Stimulated activated naive CD8-positive, alpha-beta T cell treated with anti-CD3 and anti-CD28 coated beads, Interleukin-15, Interleukin-2, amounts not matched to agents 100 ng/mL and 50 ng/mL, for 24 hours (primary cell): ENCODE data around the gene TK2.
"Not testable (repeated sequence)": the region's sequence is repeated elsewhere in the genome, so short reads cannot be mapped to it uniquely, and the experiment has no call there.

Source experiments
- H3K27ac Mint-ChIP-seq: one replicate; pipeline ENCODE4 v1.8.0; 2021; ENCODE audit warnings: mild to moderate bottlenecking, mixed read lengths
- H3K27me3 Mint-ChIP-seq: one replicate; pipeline ENCODE4 v1.8.0; 2021; ENCODE audit warnings: mixed read lengths
- H3K36me3 Mint-ChIP-seq: one replicate; pipeline ENCODE4 v1.8.0; 2021; ENCODE audit warnings: low read depth, mixed read lengths
- H3K4me1 Mint-ChIP-seq: one replicate; pipeline ENCODE4 v1.8.0; 2021; ENCODE audit warnings: low read depth, mixed read lengths
- H3K4me3 Mint-ChIP-seq: one replicate; pipeline ENCODE4 v1.8.0; 2021; ENCODE audit warnings: mild to moderate bottlenecking, mixed read lengths
- H3K9me3 Mint-ChIP-seq: one replicate; pipeline ENCODE4 v1.8.0; 2021; ENCODE audit warnings: mixed read lengths

Gene TK2

GRCh38 chr16:66580605-66581209 lies 30.8 kb upstream of the TK2 start:
- Mint-ChIP-seq H3K4me1 (peaks cover 7% of the 10 kb centered on the region), H3K36me3 (no peaks in the 10 kb centered on the region), H3K4me3 (no peak overlapping the region), H3K27ac (no peak overlapping the region), H3K27me3 (peaks cover 37% of the 10 kb centered on the region), H3K9me3 (no peaks in the 10 kb centered on the region)

GRCh38 chr16:66578651-66579531 lies 29.0 kb upstream of the TK2 start, which contains the start of gene CMTM2:
CMTM2 (plus strand) TSS chr16:66579463; CDS start chr16:66579608, 145 bp downstream.
- H3K27ac Mint-ChIP-seq: no peak within 1 kb of the TSS
- H3K27me3 Mint-ChIP-seq: peaks cover 37% of the 10 kb centered on the region
- no peaks in the 10 kb centered on the region for H3K9me3 Mint-ChIP-seq
- peak within 1 kb of the TSS; percentile 48 for H3K4me3 Mint-ChIP-seq
- H3K36me3 Mint-ChIP-seq: no peaks in the 10 kb centered on the region
- peaks cover 6% of the 10 kb centered on the region for H3K4me1 Mint-ChIP-seq

GRCh38 chr16:66576296-66576695 lies 26.4 kb upstream of the TK2 start:
- H3K27ac Mint-ChIP-seq: no peak overlapping the region
- H3K36me3 Mint-ChIP-seq: no peaks in the 10 kb centered on the region
- peaks cover 6% of the 10 kb centered on the region for H3K4me1 Mint-ChIP-seq
- no peak overlapping the region for H3K4me3 Mint-ChIP-seq
- peaks cover 37% of the 10 kb centered on the region for H3K27me3 Mint-ChIP-seq
- no peaks in the 10 kb centered on the region for H3K9me3 Mint-ChIP-seq

DNA sequence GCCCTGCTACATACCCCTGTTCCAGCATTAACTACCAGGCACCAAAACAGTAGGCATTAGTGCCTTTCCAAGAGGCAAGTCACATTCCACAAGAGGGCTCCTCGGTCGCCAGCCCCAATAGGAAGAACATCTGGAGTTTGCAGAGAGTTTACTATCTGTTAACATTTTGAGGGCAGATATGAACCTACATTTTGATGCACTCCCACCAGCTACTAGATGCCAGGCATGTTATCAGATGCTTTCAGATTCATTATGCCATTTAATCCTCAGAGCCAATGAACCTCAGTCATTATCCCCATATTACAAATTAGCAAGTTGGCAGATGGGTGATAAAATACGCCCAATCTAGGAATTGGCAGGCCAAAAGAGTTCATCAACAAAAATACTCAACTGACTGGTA lies 25.1 kb upstream of the TK2 start:
- Mint-ChIP-seq H3K36me3 (no peaks in the 10 kb centered on the region), H3K27me3 (peaks cover 27% of the 10 kb centered on the region), H3K27ac (no peak overlapping the region), H3K9me3 (no peaks in the 10 kb centered on the region), H3K4me1 (peaks cover 6% of the 10 kb centered on the region), H3K4me3 (no peak overlapping the region)

DNA sequence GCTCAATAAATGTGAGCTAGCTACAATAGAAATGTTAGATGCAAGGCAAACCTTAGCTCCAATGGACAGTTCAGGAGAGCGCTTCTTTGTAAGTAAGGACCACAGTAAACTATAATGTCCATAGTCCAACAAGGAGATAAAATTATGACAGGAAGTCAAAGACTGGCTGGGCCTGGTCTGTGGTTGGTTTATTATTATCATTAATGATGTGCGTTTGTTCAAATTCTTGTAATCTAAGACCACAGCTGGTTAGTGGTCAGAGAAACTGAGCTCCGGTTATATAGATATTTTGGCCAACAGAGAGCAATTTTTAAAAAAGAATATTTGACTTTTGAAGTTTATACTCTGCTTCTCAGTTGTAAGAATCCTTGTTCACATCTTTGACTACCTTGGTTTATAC lies 24.6 kb upstream of the TK2 start:
- Mint-ChIP-seq H3K9me3 (no peaks in the 10 kb centered on the region), H3K4me3 (no peak overlapping the region), H3K27me3 (peaks cover 22% of the 10 kb centered on the region), H3K27ac (no peak overlapping the region), H3K4me1 (peaks cover 6% of the 10 kb centered on the region), H3K36me3 (no peaks in the 10 kb centered on the region)

- Mint-ChIP-seq H3K27me3 (peaks cover 20% of the 10 kb centered on the region), H3K9me3 (no peaks in the 10 kb centered on the region), H3K4me3 (no peak overlapping the region), H3K4me1 (peaks cover 6% of the 10 kb centered on the region), H3K27ac (no peak overlapping the region), H3K36me3 (no peaks in the 10 kb centered on the region)
Measured at GRCh38 chr16:66574081-66574480, 24.2 kb upstream of the TK2 start.

DNA sequence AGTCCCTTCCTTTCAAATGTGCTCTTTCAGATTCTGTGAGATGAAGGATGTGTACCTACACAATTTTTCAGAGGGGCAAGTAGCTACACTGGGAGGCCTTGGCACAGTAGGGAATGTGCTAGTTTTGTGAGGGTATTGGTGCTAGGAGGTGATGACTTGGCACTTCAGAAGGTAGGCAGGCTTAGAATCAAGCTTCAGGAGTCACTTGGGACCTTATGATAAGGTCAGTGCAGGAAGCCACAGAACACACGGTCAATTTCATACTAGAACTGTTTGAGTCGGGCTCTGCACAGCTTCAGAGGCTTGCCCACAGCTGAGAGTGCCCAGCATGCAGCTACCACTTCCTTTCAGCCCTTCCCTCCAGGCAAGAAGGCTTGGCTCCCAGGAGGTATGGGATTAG lies 22.4 kb upstream of the TK2 start:
- peaks cover 7% of the 10 kb centered on the region for H3K4me1 Mint-ChIP-seq
- no peaks in the 10 kb centered on the region for H3K9me3 Mint-ChIP-seq
- H3K4me3 Mint-ChIP-seq: no peak overlapping the region
- H3K27me3 Mint-ChIP-seq: peaks cover 5% of the 10 kb centered on the region
- H3K27ac Mint-ChIP-seq: no peak overlapping the region
- H3K36me3 Mint-ChIP-seq: peaks cover 7% of the 10 kb centered on the region

DNA sequence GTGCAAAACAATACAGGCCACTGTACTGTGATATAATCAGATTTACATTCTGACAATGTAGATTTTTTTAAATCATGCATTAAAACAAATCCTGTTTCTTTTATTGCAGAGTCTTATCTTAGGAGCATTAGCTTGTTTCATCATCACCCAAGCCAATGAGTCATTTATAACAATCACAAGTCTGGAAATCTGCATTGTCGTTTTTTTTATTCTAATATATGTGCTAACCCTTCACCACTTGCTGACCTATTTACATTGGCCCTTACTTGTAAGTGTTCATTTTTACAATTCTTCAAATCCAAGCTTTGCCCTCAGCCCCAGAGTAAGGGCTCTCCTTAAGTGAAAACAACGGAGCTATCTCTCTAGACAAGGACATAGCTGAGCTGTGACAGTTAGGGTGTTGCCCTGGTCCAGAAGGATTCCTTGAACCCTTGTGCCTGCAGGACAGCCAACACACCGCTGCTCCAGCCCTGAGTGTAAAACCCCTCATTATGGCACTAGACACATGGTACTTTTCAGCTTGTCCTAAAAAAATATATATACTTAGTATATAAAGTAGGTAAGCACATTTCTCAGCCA lies 20.0 kb upstream of the TK2 start:
- Mint-ChIP-seq H3K9me3 (no peaks in the 10 kb centered on the region), H3K27ac (no peak overlapping the region), H3K36me3 (peaks cover 29% of the 10 kb centered on the region), H3K4me3 (no peak overlapping the region), H3K4me1 (peaks cover 15% of the 10 kb centered on the region), H3K27me3 (no peaks in the 10 kb centered on the region)

DNA sequence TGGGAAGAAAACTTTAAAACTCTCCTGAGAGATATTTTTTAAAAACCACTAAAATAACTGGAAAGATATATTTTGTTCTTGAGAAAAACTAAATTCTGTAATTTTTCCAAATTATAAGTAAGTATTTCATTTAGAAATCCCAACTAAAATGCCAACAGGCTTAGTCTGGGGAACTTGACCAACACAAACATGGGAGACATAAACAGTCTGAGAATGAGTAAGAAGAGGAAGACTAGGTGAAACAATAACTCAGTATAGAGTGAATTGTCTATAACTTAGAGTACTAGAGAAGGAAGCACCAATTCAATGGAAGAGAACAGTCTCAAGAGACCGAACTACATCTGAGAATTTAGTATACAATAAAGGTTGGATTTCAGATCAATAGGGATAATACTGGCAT lies 19.2 kb upstream of the TK2 start:
- no peak overlapping the region for H3K27ac Mint-ChIP-seq
- H3K36me3 Mint-ChIP-seq: peaks cover 31% of the 10 kb centered on the region
- H3K9me3 Mint-ChIP-seq: no peaks in the 10 kb centered on the region
- peaks cover 20% of the 10 kb centered on the region for H3K4me1 Mint-ChIP-seq
- H3K27me3 Mint-ChIP-seq: no peaks in the 10 kb centered on the region
- H3K4me3 Mint-ChIP-seq: no peak overlapping the region

DNA sequence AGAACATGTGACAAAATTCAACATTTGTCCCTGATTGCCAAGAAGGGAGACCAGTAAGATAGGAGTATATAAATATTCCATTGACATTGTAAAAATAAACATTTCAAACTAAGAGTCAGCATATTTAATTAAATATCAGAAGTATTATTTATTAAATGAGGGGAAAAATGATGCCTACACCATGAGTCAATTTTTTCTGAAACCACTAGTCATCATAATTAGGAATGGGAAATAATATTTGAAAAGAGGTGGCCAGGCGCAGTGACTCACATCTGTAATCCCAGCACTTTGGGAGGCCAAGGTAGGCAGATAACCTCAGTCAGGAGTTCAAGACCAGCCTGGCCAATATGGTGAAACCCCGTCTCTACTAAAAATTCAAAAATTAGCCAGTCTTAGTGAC lies 18.4 kb upstream of the TK2 start:
- H3K4me3 Mint-ChIP-seq: no peak overlapping the region
- no peaks in the 10 kb centered on the region for H3K27me3 Mint-ChIP-seq
- H3K36me3 Mint-ChIP-seq: peaks cover 39% of the 10 kb centered on the region
- no peak overlapping the region for H3K27ac Mint-ChIP-seq
- no peaks in the 10 kb centered on the region for H3K9me3 Mint-ChIP-seq
- peaks cover 28% of the 10 kb centered on the region for H3K4me1 Mint-ChIP-seq

GRCh38 chr16:66567270-66567669 lies 17.3 kb upstream of the TK2 start:
- H3K9me3 Mint-ChIP-seq, H3K4me3 Mint-ChIP-seq, H3K27me3 Mint-ChIP-seq, H3K27ac Mint-ChIP-seq: not testable (repeated sequence)
- Mint-ChIP-seq H3K36me3 (peaks cover 46% of the 10 kb centered on the region), H3K4me1 (peaks cover 39% of the 10 kb centered on the region)

DNA sequence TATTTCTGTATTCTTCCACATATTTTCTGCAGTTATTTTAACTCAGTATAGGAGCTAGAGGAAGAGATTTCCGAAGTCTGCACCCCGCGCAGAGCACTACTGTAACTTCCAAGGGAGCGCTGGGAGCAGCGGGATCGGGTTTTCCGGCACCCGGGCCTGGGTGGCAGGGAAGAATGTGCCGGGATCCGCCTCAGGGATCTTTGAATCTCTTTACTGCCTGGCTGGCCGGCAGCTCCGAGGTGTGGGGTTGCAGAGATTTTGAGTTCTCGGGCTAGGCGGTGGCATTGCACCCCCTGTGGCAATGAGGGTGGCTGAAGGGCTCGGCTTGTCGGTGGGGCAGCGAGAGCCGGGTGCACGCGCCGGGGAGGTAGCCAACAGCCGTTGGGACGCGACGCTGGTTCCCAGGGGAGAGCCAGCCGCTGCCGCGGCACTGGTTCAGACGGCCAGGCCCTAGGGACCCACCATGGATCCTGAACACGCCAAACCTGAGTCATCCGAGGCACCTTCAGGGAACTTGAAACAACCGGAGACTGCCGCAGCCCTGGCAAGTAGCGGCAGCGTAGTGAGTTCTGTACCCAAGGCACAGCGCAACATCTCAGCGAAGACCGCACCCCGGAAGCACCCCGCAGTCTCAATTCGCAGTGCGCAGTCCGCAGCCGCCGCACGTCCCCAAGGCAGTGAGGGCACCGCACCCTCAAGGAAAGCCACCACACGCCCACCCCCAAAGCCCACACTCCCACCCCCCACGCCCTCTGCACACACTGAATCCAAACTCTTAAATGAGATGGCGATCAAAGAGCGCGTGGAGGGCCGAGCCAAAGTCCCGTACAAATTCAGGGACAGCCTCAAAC lies 16.4 kb upstream of the TK2 start, which contains the start of gene CMTM1:
Gene CMTM1, plus strand, starts transcription at position 389 of the 851 bp plus-strand sequence. Its CDS starts 75 bp downstream, at position 464.
- no peak within 1 kb of the TSS for H3K4me3 Mint-ChIP-seq
- no peaks in the 10 kb centered on the region for H3K27me3 Mint-ChIP-seq
- peaks cover 52% of the 10 kb centered on the region for H3K36me3 Mint-ChIP-seq
- H3K27ac Mint-ChIP-seq: no peak within 1 kb of the TSS
- H3K9me3 Mint-ChIP-seq: no peaks in the 10 kb centered on the region
- H3K4me1 Mint-ChIP-seq: peaks cover 48% of the 10 kb centered on the region

GRCh38 chr16:66563574-66564334 lies 13.8 kb upstream of the TK2 start:
- peaks cover 70% of the 10 kb centered on the region for H3K36me3 Mint-ChIP-seq

GRCh38 chr16:66562986-66563385 lies 13.1 kb upstream of the TK2 start:
- Mint-ChIP-seq H3K27ac (peak overlapping the region; percentile 43), H3K27me3 (no peaks in the 10 kb centered on the region), H3K9me3 (no peaks in the 10 kb centered on the region), H3K36me3 (peaks cover 77% of the 10 kb centered on the region), H3K4me1 (peaks cover 68% of the 10 kb centered on the region), H3K4me3 (no peak overlapping the region)

More at GRCh38 chr16:66563574-66564334, 13.8 kb upstream of the TK2 start:
- no peaks in the 10 kb centered on the region for H3K27me3 Mint-ChIP-seq
- H3K27ac Mint-ChIP-seq: peak overlapping the region; percentile 77
- peaks cover 63% of the 10 kb centered on the region for H3K4me1 Mint-ChIP-seq
- no peaks in the 10 kb centered on the region for H3K9me3 Mint-ChIP-seq
- no peak overlapping the region for H3K4me3 Mint-ChIP-seq
